Activated CD4-positive, alpha-beta T cell treated with anti-CD3 and anti-CD28 coated beads, Interleukin-10, Interleukin-2, amounts not matched to agents 100 ng/mL and 50 ng/mL, durations not matched to agents 16 hours and 8 hours (primary cell): ENCODE data around the gene TMEM242.
A peak's percentile ranks its signal among the peaks of the same experiment; 100 is the strongest.

Source experiments
- DNase-seq: peaks from one replicate; pipeline ENCODE4 v3.0.0-alpha.2; 2020

Gene TMEM242

GRCh38 chr6:157287247-157287850, 36.0 kb downstream of the TMEM242 start:
- no peak for DNase-seq

- no peak for DNase-seq
Measured at GRCh38 chr6:157285422-157285779, 37.9 kb downstream of the TMEM242 start.

- no peak for DNase-seq
Measured at GRCh38 chr6:157284738-157285421, 38.4 kb downstream of the TMEM242 start.

- no peak for DNase-seq
Measured at GRCh38 chr6:157283900-157284737, 39.2 kb downstream of the TMEM242 start.

GRCh38 chr6:157283330-157283898, 39.9 kb downstream of the TMEM242 start:
- no peak for DNase-seq

GRCh38 chr6:157282284-157282683, 41.0 kb downstream of the TMEM242 start:
- no peak for DNase-seq

- DNase-seq: no peak
Measured at GRCh38 chr6:157281570-157281969, 41.7 kb downstream of the TMEM242 start.

GRCh38 chr6:157280947-157281346, 42.4 kb downstream of the TMEM242 start:
- no peak for DNase-seq

- no peak for DNase-seq
Measured at GRCh38 chr6:157280157-157280556, 43.2 kb downstream of the TMEM242 start.

- DNase-seq: no peak
Measured at GRCh38 chr6:157278171-157278570, 45.1 kb downstream of the TMEM242 start.

- no peak for DNase-seq
Measured at GRCh38 chr6:157276731-157277130, 46.6 kb downstream of the TMEM242 start.

- no peak for DNase-seq
Measured at GRCh38 chr6:157276134-157276532, 47.2 kb downstream of the TMEM242 start.

- peak; percentile 84 for DNase-seq
Measured at GRCh38 chr6:157274471-157275226, 48.7 kb downstream of the TMEM242 start.

GRCh38 chr6:157273756-157274470, 49.4 kb downstream of the TMEM242 start:
- DNase-seq: peak; percentile 57

GRCh38 chr6:157272866-157273755, 50.2 kb downstream of the TMEM242 start:
- no peak for DNase-seq

GRCh38 chr6:157272372-157272771, 50.9 kb downstream of the TMEM242 start:
- no peak for DNase-seq

- DNase-seq: no peak
Measured at GRCh38 chr6:157271911-157272310, 51.4 kb downstream of the TMEM242 start.

- DNase-seq: no peak
Measured at GRCh38 chr6:157271441-157271840, 51.9 kb downstream of the TMEM242 start.

GRCh38 chr6:157270916-157271315, 52.4 kb downstream of the TMEM242 start:
- DNase-seq: no peak

GRCh38 chr6:157270308-157270707, 53.0 kb downstream of the TMEM242 start:
- DNase-seq: no peak

- DNase-seq: no peak
Measured at GRCh38 chr6:157269261-157269794, 54.0 kb downstream of the TMEM242 start.
